ENCODE results near the gene CSF3.
A peak's percentile ranks its signal among the peaks of the same experiment; 100 is the strongest.

The CSF3 gene

GRCh38 chr17:40018211-40019121 lies 3.2 kb downstream of the CSF3 start:
- no peak overlapping the region for H3K27ac ChIP-seq (ENCODE audit: low read depth, low read length)
- H2BK5ac ChIP-seq (ENCODE audit: low read depth, low read length, poor library complexity) = no peak overlapping the region
- no peak overlapping the region for H4K91ac ChIP-seq (ENCODE audit: low read depth, low read length)
- no peak overlapping the region for H3K18ac ChIP-seq (ENCODE audit: low read length)
- no peaks in the 10 kb centered on the region for H3K4me1 ChIP-seq (ENCODE audit: control insufficient read depth in 1 of 2, insufficient read depth in 2 of 2, low read length in 2 of 2)
- no peak overlapping the region for H3K4me2 ChIP-seq (ENCODE audit: low read length)
- no peaks in the 10 kb centered on the region for H3K27me3 ChIP-seq (ENCODE audit: insufficient read depth, low read length)
- H2BK12ac ChIP-seq (ENCODE audit: low read length) = no peak overlapping the region
- no peak overlapping the region for H2BK120ac ChIP-seq (ENCODE audit: insufficient read depth, low read length, poor library complexity)
- H3K9me3 ChIP-seq (ENCODE audit: insufficient read depth, low read depth, low read length) = no peaks in the 10 kb centered on the region
- no peak overlapping the region for H2AK5ac ChIP-seq (ENCODE audit: low read length)
- no peak overlapping the region for H4K8ac ChIP-seq (ENCODE audit: low read depth, low read length)
- no peak overlapping the region for H3K4ac ChIP-seq (ENCODE audit: low read depth, low read length)
- DNase-seq = no peak
- H3K4me3 ChIP-seq (ENCODE audit: low read depth, low read length) = no peak overlapping the region
- no peaks in the 10 kb centered on the region for H3K79me2 ChIP-seq (ENCODE audit: control insufficient read depth, insufficient read depth, low read length, poor library complexity)
- no peak overlapping the region for H3K14ac ChIP-seq (ENCODE audit: low read length)
- peak overlapping the region; percentile 3 for H2AFZ ChIP-seq (ENCODE audit: insufficient read depth, low read length, poor library complexity)
- H3K23ac ChIP-seq (ENCODE audit: low read length) = no peak overlapping the region
- H3K36me3 ChIP-seq (ENCODE audit: control insufficient read depth in 1 of 2, insufficient read depth in 2 of 2, low read length in 2 of 2) = peaks cover 42% of the 10 kb centered on the region in 2 experiments
- WGBS (ENCODE audit: extremely low coverage, insufficient coverage, insufficient read length) = no CpG with 5 or more reads among the region's 15 CpGs
- H3K9ac ChIP-seq (ENCODE audit: low read length) = no peak overlapping the region
- no peak overlapping the region for H4K12ac ChIP-seq (ENCODE audit: low read depth, low read length)
- H3K79me1 ChIP-seq (ENCODE audit: low read length) = no peaks in the 10 kb centered on the region

GRCh38 chr17:40019140-40019991 lies 4.1 kb downstream of the CSF3 start:
- Histone ChIP-seq H3K4me1 (ENCODE audit: control insufficient read depth in 1 of 2, insufficient read depth in 2 of 2, low read length in 2 of 2) (no peaks in the 10 kb centered on the region), H3K9ac (ENCODE audit: low read length) (no peak overlapping the region), H2AFZ (ENCODE audit: insufficient read depth, low read length, poor library complexity) (no peak overlapping the region), H2BK5ac (ENCODE audit: low read depth, low read length, poor library complexity) (no peak overlapping the region), H3K23ac (ENCODE audit: low read length) (no peak overlapping the region), H3K18ac (ENCODE audit: low read length) (no peak overlapping the region), H3K27me3 (ENCODE audit: insufficient read depth, low read length) (no peaks in the 10 kb centered on the region), H3K4me3 (ENCODE audit: low read depth, low read length) (peak overlapping the region; percentile 32), H2BK12ac (ENCODE audit: low read length) (no peak overlapping the region), H2BK120ac (ENCODE audit: insufficient read depth, low read length, poor library complexity) (no peak overlapping the region), H3K79me1 (ENCODE audit: low read length) (no peaks in the 10 kb centered on the region), H3K14ac (ENCODE audit: low read length) (no peak overlapping the region), H3K4me2 (ENCODE audit: low read length) (no peak overlapping the region), H2AK5ac (ENCODE audit: low read length) (no peak overlapping the region), H3K9me3 (ENCODE audit: insufficient read depth, low read depth, low read length) (no peaks in the 10 kb centered on the region), H4K12ac (ENCODE audit: low read depth, low read length) (no peak overlapping the region), H4K8ac (ENCODE audit: low read depth, low read length) (no peak overlapping the region), H3K27ac (ENCODE audit: low read depth, low read length) (no peak overlapping the region), H4K91ac (ENCODE audit: low read depth, low read length) (no peak overlapping the region), H3K79me2 (ENCODE audit: control insufficient read depth, insufficient read depth, low read length, poor library complexity) (no peaks in the 10 kb centered on the region), H3K36me3 (ENCODE audit: control insufficient read depth in 1 of 2, insufficient read depth in 2 of 2, low read length in 2 of 2) (peaks cover 45 to 46% of the 10 kb centered on the region in 2 experiments), H3K4ac (ENCODE audit: low read depth, low read length) (no peak overlapping the region)
- no peak for DNase-seq
- whole genome bisulfite sequencing (ENCODE audit: extremely low coverage, insufficient coverage, insufficient read length) = no CpG with 5 or more reads among the region's 24 CpGs

GRCh38 chr17:40020146-40020545 lies 4.9 kb downstream of the CSF3 start:
- H3K4me3 ChIP-seq (ENCODE audit: low read depth, low read length) = no peak overlapping the region
- no peaks in the 10 kb centered on the region for H3K79me1 ChIP-seq (ENCODE audit: low read length)
- no peak overlapping the region for H2BK12ac ChIP-seq (ENCODE audit: low read length)
- H3K4ac ChIP-seq (ENCODE audit: low read depth, low read length) = no peak overlapping the region
- H3K36me3 ChIP-seq (ENCODE audit: control insufficient read depth in 1 of 2, insufficient read depth in 2 of 2, low read length in 2 of 2) = peaks cover 49 to 50% of the 10 kb centered on the region in 2 experiments
- no peaks in the 10 kb centered on the region for H3K9me3 ChIP-seq (ENCODE audit: insufficient read depth, low read depth, low read length)
- H3K14ac ChIP-seq (ENCODE audit: low read length) = no peak overlapping the region
- no peak overlapping the region for H3K23ac ChIP-seq (ENCODE audit: low read length)
- WGBS (ENCODE audit: extremely low coverage, insufficient coverage, insufficient read length) = no CpG with 5 or more reads among the region's 13 CpGs
- no peak overlapping the region for H4K91ac ChIP-seq (ENCODE audit: low read depth, low read length)
- no peak overlapping the region for H2BK120ac ChIP-seq (ENCODE audit: insufficient read depth, low read length, poor library complexity)
- H4K12ac ChIP-seq (ENCODE audit: low read depth, low read length) = no peak overlapping the region
- H3K79me2 ChIP-seq (ENCODE audit: control insufficient read depth, insufficient read depth, low read length, poor library complexity) = no peaks in the 10 kb centered on the region
- no peak overlapping the region for H3K9ac ChIP-seq (ENCODE audit: low read length)
- H3K4me1 ChIP-seq (ENCODE audit: control insufficient read depth in 1 of 2, insufficient read depth in 2 of 2, low read length in 2 of 2) = no peaks in the 10 kb centered on the region
- no peak overlapping the region for H2AFZ ChIP-seq (ENCODE audit: insufficient read depth, low read length, poor library complexity)
- H2AK5ac ChIP-seq (ENCODE audit: low read length) = no peak overlapping the region
- no peak for DNase-seq
- no peak overlapping the region for H3K27ac ChIP-seq (ENCODE audit: low read depth, low read length)
- H3K27me3 ChIP-seq (ENCODE audit: insufficient read depth, low read length) = no peaks in the 10 kb centered on the region
- no peak overlapping the region for H4K8ac ChIP-seq (ENCODE audit: low read depth, low read length)
- H3K4me2 ChIP-seq (ENCODE audit: low read length) = no peak overlapping the region
- H2BK5ac ChIP-seq (ENCODE audit: low read depth, low read length, poor library complexity) = no peak overlapping the region
- no peak overlapping the region for H3K18ac ChIP-seq (ENCODE audit: low read length)

- Histone ChIP-seq H4K12ac (ENCODE audit: low read depth, low read length) (no peak overlapping the region), H3K4me2 (ENCODE audit: low read length) (no peak overlapping the region), H3K27ac (ENCODE audit: low read depth, low read length) (no peak overlapping the region), H3K23ac (ENCODE audit: low read length) (no peak overlapping the region), H3K4me1 (ENCODE audit: control insufficient read depth in 1 of 2, insufficient read depth in 2 of 2, low read length in 2 of 2) (no peaks in the 10 kb centered on the region), H3K4ac (ENCODE audit: low read depth, low read length) (no peak overlapping the region), H3K36me3 (ENCODE audit: control insufficient read depth in 1 of 2, insufficient read depth in 2 of 2, low read length in 2 of 2) (peaks cover 59 to 63% of the 10 kb centered on the region in 2 experiments), H3K14ac (ENCODE audit: low read length) (no peak overlapping the region), H3K79me2 (ENCODE audit: control insufficient read depth, insufficient read depth, low read length, poor library complexity) (no peaks in the 10 kb centered on the region), H3K79me1 (ENCODE audit: low read length) (no peaks in the 10 kb centered on the region), H3K18ac (ENCODE audit: low read length) (no peak overlapping the region), H3K9me3 (ENCODE audit: insufficient read depth, low read depth, low read length) (no peaks in the 10 kb centered on the region), H3K4me3 (ENCODE audit: low read depth, low read length) (no peak overlapping the region), H2BK5ac (ENCODE audit: low read depth, low read length, poor library complexity) (no peak overlapping the region), H3K9ac (ENCODE audit: low read length) (no peak overlapping the region), H2AFZ (ENCODE audit: insufficient read depth, low read length, poor library complexity) (no peak overlapping the region), H3K27me3 (ENCODE audit: insufficient read depth, low read length) (no peaks in the 10 kb centered on the region), H2BK12ac (ENCODE audit: low read length) (no peak overlapping the region), H4K8ac (ENCODE audit: low read depth, low read length) (no peak overlapping the region), H2AK5ac (ENCODE audit: low read length) (no peak overlapping the region), H4K91ac (ENCODE audit: low read depth, low read length) (no peak overlapping the region), H2BK120ac (ENCODE audit: insufficient read depth, low read length, poor library complexity) (no peak overlapping the region)
- WGBS (ENCODE audit: extremely low coverage, insufficient coverage, insufficient read length) = no CpG with 5 or more reads among the region's 9 CpGs
- no peak for DNase-seq
These were observed 6.3 kb downstream of the CSF3 start for GRCh38 chr17:40021451-40021971.

Measured in trophoblast cell (in vitro differentiated cells and primary cell).